ENCODE measurements around the gene OR4F6.
"Not testable (repeated sequence)": the region's sequence is repeated elsewhere in the genome, so short reads cannot be mapped to it uniquely, and the experiment has no call there.

OR4F6 gene

GRCh38 chr15:101803209-101803608 lies at the start of gene OR4F6:
TSS of gene OR4F6 (plus strand) at chr15:101803509. CDS start at chr15:101805720, 2,211 bp downstream.
- no peak for DNase-seq (ENCODE audit: low spot score)

GRCh38 chr15:101764669-101765339 lies 38.5 kb upstream of the OR4F6 start:
- DNase-seq (ENCODE audit: low spot score): not testable (repeated sequence)

- DNase-seq (ENCODE audit: low spot score): not testable (repeated sequence)
These were observed 38.0 kb upstream of the OR4F6 start for GRCh38 chr15:101765340-101765671.

- DNase-seq (ENCODE audit: low spot score): no peak
These were observed 37.4 kb upstream of the OR4F6 start for GRCh38 chr15:101765772-101766456.

- not testable (repeated sequence) for DNase-seq (ENCODE audit: low spot score)
These were observed 36.1 kb upstream of the OR4F6 start for GRCh38 chr15:101767083-101767640.

- DNase-seq (ENCODE audit: low spot score): no peak
These were observed 30.4 kb upstream of the OR4F6 start for GRCh38 chr15:101772921-101773320.

- DNase-seq (ENCODE audit: low spot score): no peak
These were observed 29.7 kb upstream of the OR4F6 start for GRCh38 chr15:101773496-101774100.

- DNase-seq (ENCODE audit: low spot score): no peak
These were observed 28.2 kb upstream of the OR4F6 start for GRCh38 chr15:101775136-101775535.

GRCh38 chr15:101778576-101778975 lies 24.7 kb upstream of the OR4F6 start:
- DNase-seq (ENCODE audit: low spot score): not testable (repeated sequence)

GRCh38 chr15:101780225-101780624 lies 23.1 kb upstream of the OR4F6 start:
- not testable (repeated sequence) for DNase-seq (ENCODE audit: low spot score)

- no peak for DNase-seq (ENCODE audit: low spot score)
These were observed 21.4 kb upstream of the OR4F6 start for GRCh38 chr15:101781928-101782327.

GRCh38 chr15:101784644-101785043 lies 18.7 kb upstream of the OR4F6 start:
- no peak for DNase-seq (ENCODE audit: low spot score)

- DNase-seq (ENCODE audit: low spot score): not testable (repeated sequence)
These were observed 16.9 kb upstream of the OR4F6 start for GRCh38 chr15:101786422-101786821.

- not testable (repeated sequence) for DNase-seq (ENCODE audit: low spot score)
These were observed 15.3 kb upstream of the OR4F6 start for GRCh38 chr15:101788001-101788400.

- DNase-seq (ENCODE audit: low spot score): not testable (repeated sequence)
These were observed 14.6 kb upstream of the OR4F6 start for GRCh38 chr15:101788503-101789269.

GRCh38 chr15:101790748-101791147 lies 12.6 kb upstream of the OR4F6 start:
- not testable (repeated sequence) for DNase-seq (ENCODE audit: low spot score)

- not testable (repeated sequence) for DNase-seq (ENCODE audit: low spot score)
These were observed 9.3 kb upstream of the OR4F6 start for GRCh38 chr15:101793981-101794380.

- peak; percentile 73 for DNase-seq (ENCODE audit: low spot score)
These were observed 7.9 kb upstream of the OR4F6 start for GRCh38 chr15:101795455-101795854.

GRCh38 chr15:101799665-101800064 lies 3.6 kb upstream of the OR4F6 start:
- no peak for DNase-seq (ENCODE audit: low spot score)

GRCh38 chr15:101801048-101801447 lies 2.3 kb upstream of the OR4F6 start:
- DNase-seq (ENCODE audit: low spot score): no peak

- DNase-seq (ENCODE audit: low spot score): no peak
These were observed 367 bp downstream of the OR4F6 start for GRCh38 chr15:101803676-101804075.

GRCh38 chr15:101804375-101804774 lies 1.1 kb downstream of the OR4F6 start:
- DNase-seq (ENCODE audit: low spot score): no peak
